ENCODE measurements around the gene KCNT1.

KCNT1 gene

DNA sequence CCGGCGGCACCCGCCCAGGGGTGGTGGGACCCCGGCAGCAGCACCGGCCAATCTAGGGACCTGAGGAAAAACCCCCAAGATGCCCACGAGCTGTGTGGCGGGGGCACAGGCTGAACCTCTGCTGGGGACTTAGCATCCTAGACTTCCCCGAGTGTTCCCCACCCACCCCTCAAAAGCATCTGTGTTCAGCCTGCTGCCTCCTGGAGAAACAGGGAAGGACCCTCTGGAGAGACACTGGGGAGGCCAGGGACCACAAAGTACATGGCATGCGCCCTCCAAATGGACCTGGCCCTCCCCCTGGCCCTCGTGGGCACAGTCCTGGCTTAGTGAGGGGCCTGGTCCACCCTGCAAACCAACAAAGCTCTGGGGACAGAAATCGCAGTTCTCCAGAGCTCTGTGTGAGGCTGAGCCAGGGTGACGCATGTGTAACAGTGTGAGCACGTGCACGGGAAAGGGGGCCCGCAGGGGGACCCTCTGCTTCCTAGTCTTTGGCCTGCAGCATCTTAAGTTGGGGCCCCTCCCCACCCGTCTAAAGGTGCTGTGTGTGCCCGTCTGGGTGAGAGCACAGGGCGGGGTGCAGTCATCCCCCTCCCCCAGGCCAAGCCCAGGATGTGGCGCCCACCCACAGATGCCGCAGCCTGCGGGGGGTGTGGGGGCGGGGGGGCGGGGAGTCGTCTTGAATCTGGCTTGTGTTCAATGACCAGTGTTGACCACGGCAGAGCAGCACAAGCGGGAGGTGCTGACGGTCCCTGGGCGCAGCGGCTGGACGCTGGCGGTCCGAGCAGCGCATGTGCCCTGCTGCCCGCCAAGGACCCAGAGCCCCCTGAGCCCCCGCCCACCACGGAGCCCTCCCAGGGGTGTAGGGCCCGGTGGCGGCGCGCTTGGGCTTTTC is 672 bp upstream of the KCNT1 start:
- no peak for DNase-seq

- no peak for DNase-seq
Measured at GRCh38 chr9:135703726-135704125, 1.7 kb downstream of the KCNT1 start.

- DNase-seq, result no peak
Measured at GRCh38 chr9:135704483-135704882, 2.5 kb downstream of the KCNT1 start.

DNA sequence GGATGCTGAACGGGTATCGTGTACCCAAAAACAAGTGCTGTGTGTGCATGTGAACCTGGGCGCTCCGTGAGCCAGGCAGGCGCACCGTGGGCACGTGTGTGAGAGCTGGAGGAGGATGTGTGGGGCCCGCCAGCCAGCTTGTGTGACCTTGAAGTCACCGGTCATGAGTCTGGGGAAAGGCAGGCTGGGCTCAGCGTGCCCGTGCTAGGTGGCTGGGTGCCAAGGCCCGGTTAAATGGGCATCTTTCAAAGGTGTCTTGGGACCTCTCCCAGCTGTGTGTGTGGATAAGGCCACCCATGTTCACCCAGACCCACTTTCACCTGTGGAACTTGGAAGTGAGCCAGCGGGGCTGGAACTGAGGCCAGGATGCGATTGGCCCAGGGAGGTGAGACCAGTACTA is 3.4 kb downstream of the KCNT1 start:
- no peak for DNase-seq

DNA sequence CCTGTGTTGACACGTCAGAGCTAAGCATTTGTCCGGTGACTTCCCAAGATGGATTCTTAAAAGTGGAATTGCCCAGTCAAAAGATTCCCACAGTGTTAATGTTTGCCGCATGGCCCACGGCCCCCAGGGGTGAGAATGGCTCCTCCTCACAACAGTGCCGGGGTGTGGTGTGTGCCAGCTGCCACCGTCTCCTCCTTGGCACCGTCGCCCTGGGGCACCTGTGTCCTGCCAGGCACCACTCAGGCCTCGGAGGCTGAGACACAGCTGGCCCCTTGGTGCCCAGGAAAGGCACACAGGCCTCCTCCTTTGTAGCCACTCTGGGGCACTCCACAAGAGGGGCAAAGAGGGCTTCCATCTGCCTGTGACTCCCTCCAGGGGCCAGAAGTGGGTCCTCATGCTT is 4.3 kb downstream of the KCNT1 start:
- no peak for DNase-seq

DNA sequence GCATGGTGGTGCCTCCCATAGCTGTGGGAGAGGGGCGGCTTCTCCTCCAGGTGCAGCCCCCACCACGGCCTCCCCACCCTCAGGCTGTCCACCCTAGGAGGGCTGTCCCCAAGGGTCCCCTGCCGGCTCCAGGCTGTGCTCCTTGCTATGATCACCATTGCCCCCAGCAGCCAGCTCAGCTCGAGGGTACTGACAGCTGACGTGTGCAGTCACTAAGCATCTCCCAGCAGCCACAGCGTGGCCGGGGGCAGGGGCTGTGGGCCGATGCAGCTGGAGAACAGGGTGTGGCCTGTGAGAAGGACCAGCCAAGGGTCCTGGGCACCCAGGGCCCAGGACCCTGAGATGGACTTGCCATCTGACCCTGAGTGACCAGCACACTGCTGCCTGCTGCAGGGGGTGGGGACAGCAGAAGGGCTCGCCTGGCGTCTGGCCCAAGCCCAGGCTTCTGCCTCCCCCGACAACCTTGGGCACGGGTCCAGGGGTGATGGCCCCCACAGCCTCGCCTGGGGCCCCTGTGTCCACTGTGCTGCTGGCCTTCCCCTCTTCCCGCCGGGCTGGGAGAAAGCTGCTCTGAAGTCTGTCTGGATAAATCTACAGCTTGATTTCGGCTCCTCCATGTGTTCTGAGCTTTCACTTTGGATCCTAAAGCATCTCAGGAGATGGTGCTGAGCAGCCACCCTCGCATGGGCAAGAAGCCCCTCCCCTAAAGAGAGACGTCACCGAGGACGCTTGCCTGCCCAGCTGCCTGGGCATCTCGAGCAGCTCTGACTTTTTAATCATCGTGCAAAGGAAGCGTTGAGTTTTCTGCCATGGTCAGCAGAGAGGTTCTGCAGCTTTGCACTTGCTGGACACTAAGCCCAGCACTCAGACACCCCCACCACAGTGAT is 5.5 kb downstream of the KCNT1 start:
- DNase-seq, result no peak

GRCh38 chr9:135708164-135708563 is 6.2 kb downstream of the KCNT1 start:
- DNase-seq, result no peak

- DNase-seq, result no peak
Measured at GRCh38 chr9:135711391-135711790, 9.4 kb downstream of the KCNT1 start.

DNA sequence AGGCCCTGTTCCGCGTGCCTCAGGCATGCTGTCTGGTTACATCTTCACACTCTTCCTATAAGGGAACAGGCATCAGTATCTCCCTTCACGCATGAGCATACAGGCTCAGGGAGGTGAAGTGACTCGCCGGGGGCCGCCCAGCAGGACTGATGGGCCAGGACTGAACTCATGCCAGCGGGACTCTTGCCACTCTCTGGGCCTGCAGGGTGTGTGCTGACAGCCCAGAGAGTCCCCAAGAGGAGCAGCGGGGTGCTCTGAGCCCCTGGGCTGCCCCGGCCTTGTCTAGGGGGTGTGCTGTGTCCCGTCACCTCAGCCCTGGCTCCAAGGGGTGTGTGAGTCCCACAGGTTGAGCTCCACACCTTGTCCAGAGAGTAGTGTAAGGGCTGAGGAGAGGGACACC is 9.9 kb downstream of the KCNT1 start:
- no peak for DNase-seq

DNA sequence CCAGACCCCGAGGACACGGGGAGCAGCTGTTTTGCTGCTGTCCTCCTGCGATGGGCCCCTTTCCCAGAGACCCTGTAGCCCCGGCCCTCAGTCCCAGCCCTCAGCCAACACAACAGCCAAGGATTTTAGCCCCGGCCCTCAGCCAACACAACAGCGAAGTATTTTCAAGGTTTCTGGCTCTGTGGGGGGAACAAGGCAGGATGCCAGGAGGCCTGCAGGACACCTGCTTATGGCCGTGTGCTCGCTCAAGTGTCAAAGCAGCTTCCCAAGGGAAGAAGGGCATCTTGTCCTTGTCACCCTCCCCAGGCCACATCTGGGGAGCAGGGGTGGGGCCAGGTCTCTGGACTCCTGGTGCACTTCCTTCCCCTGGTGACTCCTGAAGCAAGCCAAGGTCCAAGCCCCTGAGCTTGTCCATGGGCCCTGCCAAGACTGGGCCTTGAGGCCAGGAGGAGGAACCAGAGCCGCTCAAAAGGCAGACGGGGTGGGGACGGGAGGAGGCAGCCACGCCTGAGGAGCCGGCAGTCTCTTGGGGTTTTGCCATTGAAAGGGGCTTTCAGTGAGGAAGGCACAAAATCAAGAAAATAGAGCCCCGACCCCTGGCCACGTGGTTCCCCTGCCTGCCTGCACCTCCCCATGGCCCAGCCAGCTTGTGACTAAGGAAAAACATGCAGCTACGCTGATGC is 10.8 kb downstream of the KCNT1 start:
- DNase-seq, result no peak

DNA sequence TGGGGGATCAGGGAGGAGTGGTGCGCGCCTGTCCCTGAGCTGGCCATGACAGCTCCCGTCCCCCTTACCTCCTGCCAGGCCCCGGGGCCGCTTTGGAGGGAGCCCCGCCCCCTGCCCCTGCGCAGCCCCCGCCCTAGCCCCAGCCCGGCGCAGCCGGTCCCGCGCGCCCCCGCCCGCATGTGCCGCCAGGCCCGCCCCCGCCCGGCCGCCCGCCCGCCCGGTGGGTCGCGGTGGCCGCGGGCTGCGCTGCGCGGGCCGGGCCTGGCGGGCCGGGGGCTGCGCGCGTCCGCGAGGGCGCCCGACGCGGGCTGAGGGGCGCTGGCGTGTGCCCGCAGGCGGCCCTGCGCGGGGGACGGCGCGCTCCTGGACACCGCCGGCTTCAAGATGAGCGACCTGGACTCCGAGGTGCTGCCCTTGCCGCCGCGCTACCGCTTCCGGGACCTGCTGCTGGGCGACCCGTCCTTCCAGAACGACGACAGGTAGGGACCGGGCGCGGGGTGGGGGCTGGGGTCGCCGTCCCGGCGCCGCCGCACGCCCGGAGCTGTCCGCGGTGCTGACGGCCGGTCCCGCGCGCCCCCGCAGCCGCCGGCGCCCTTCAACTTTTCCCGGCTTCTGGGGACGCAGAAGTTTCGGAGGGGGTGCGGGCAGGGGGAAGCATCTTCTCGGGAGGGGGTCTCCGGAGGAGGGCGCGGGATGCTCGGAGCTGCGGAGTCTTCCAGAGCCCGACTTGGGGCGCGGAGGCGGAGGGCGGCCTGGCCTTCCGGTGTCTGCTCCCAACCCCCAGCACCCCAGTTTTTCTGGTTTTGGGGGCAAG is 12.5 kb downstream of the KCNT1 start:
- DNase-seq, result no peak

GRCh38 chr9:135715056-135715595 is 13.1 kb downstream of the KCNT1 start:
- no peak for DNase-seq

GRCh38 chr9:135716045-135716444 is 14.1 kb downstream of the KCNT1 start:
- no peak for DNase-seq

DNA sequence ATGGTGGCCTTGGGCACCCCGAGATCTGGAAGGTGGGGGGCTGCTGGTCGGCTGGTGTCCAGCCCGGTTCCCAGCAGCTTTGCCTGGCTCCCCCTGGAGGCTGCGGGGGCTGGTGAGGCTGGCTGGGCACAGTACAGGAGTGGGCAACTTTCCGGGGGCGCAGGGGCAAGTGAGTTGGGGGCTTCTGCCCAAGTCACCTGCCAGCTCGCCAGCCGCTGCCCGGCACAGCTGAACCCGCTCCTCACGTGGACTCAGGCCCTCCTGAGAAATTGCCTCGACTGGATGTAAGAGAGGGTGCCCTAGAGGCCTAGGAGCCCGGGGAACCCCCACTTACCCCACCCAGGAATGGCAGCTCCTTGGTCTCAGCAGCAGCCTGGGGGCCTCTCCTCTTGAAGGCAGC is 15.4 kb downstream of the KCNT1 start:
- no peak for DNase-seq

DNA sequence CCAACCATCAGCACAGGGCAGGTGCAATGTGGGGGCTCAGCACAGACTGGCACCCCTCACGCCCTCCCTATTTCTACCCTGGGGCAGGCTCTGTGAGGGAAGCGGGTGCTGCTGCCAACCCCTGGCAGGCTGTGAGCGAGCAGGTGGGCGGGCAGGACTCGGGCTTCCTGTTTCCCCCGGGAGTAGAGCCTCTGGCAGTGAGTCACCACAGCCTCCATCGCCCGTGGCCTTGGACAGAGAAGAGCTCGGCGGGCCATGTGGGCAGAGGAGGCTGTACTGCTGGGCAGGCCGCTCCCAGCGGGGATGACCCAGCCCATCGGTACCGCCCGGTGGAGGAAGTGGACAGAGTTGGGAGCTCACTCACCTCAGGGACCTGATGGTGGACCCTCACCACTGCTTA is 16.6 kb downstream of the KCNT1 start:
- DNase-seq, result no peak

DNA sequence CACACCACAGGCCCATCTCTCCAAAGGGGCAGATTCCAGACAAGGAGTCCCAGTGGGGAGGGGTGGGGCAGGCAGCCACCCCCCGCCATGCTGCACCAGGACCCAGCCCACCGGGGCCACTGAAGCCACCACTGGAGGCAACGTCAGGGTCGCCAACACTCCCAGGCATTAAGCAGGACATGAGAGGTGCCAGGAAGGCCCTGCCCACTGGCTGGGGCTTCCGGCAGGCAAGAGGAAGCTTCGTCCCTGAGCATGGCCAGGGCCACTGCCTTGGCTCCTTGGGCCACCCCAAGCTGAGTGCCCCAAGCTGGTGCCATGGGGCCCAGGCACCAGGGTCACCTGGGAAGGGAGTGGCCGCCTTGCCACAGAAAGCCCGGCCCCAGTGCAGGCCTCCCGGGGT is 17.5 kb downstream of the KCNT1 start:
- DNase-seq, result no peak

DNA sequence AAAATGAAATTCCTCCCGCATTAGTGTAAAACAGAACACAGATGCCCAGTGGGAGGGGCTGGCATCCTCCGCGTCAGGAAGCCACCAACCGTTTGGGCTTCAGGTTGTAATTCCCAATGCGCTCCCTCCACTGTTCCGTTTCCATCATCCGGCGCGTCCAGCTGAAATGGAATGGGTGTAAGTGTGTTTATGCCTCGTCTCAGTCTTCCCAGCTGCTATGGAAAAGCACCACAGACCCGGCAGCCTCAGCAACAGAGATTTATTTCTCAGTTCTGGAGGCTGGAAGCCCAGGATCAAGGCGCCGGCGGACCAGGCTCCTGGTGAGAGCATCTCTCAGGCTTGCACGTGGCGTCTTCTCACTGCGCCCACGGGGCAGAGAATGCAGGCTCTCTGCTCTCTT is 20.4 kb downstream of the KCNT1 start:
- no peak for DNase-seq

- no peak for DNase-seq
Measured at GRCh38 chr9:135724186-135724787, 22.3 kb downstream of the KCNT1 start.

DNA sequence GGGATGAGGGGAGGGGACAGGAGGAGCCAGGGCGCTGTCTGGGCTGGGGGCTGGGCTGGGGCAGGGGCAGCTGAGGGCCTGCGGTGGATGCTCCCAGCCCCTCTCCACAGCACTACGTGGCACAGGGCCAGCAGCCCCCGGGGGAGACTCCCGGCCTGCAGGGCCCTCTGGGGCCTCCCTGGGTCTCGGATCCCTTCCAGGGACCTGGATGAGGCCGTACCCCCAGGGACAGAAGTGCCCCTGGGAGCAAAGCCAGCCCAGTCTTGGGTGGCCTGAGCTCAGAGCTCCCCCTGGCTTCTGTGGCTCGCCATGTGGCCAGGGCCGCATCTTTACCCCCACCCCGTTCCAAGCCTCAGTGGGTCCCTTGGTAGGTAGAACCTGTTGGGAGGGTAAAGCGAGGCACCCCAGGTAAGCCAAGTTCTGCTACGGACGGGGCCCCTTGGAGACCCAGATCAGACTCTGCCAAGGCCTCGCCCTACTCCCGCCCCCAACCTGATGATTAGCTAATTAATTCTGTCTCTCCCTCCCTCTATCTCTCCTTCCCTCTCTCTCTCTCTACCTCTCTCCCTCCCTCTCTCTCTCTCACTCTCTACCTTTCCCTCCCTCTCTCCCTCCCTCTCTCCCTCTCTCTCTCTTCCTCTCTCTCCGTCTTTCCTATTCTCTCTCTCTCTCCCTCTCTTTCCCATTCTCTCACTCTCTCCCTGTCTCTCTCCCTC is 24.3 kb downstream of the KCNT1 start:
- no peak for DNase-seq

GRCh38 chr9:135727257-135727875 is 25.4 kb downstream of the KCNT1 start:
- no peak for DNase-seq

All from bone marrow (tissue), 2 donors.